Esophagus squamous epithelium (tissue), 5 donors: ENCODE data around the gene PRR5. TPM values are rescaled to one million over a fixed set of nuclear protein-coding genes. Genes with fewer than 3 reads are reported as not detected.
"Not testable (repeated sequence)": the region's sequence is repeated elsewhere in the genome, so short reads cannot be mapped to it uniquely, and the experiment has no call there.

Experiments used
- DNase-seq: peaks from one replicate; lab custom pipeline; 2025; lab: John Stamatoyannopoulos, UW
- H3K27ac ChIP-seq, 4 donors: fragments of 200-600 bp; sonication (generic); one replicate each; pipeline ENCODE4 v1.5.1; 2016 to 2019; ENCODE audit warnings: mild to moderate bottlenecking in 1 of 4
- H3K27me3 ChIP-seq, 4 donors: fragments of 200-600 bp; sonication (generic); 1 replicate in 3 of 4; 2 replicates in 1 of 4; pipeline versions ENCODE4 v1.5.1 to v1.6.0; 2017 to 2021; ENCODE audit warnings: antibody characterized with exemption in 1 of 4
- H3K36me3 ChIP-seq, 3 donors: fragments of 200-600 bp; sonication (generic); one replicate each; pipeline ENCODE4 v1.5.1; 2016 to 2019
- H3K4me1 ChIP-seq, 3 donors: fragments of 200-600 bp; sonication (generic); one replicate each; pipeline ENCODE4 v1.5.1; 2017 to 2019
- H3K4me3 ChIP-seq, 4 donors: fragments of 200-600 bp; sonication (generic); 1 replicate in 3 of 4; 2 replicates in 1 of 4; pipeline ENCODE4 v1.5.1; 2016 to 2019; ENCODE audit warnings: mild to moderate bottlenecking in 2 of 4, moderate library complexity in 1 of 4
- H3K9me3 ChIP-seq, 3 donors: fragments of 200-600 bp; sonication (generic); one replicate each; pipeline ENCODE4 v1.5.1; 2016 to 2019
- CTCF ChIP-seq, 6 experiments: fragments of 450-650 bp in 4 of 6; fragments of 200-600 bp in 2 of 6; sonication (generic) in 2 of 6; IDR thresholded peaks; one replicate each; pipeline ENCODE4 v1.5.1; 2016 to 2019; ENCODE audit warnings: antibody characterized with exemption in 6 of 6, mild to moderate bottlenecking in 4 of 6, moderate library complexity in 4 of 6
- POLR2A ChIP-seq, 4 donors: fragments of 450-650 bp; IDR thresholded peaks; one replicate each; pipeline ENCODE4 v1.6.1; 2017; ENCODE audit warnings: antibody characterized with exemption in 4 of 4, mild to moderate bottlenecking in 4 of 4, moderate library complexity in 3 of 4
- WGBS, 2 donors: methylation state at CpG; one replicate each; pipeline ENCODE4 v1.1.5; 2018; 5-methylcytosine and 5-hydroxymethylcytosine counted together
- intact Hi-C: fragments of 100-400 bp; cut with DNase I; formaldehyde crosslinking; loops from one replicate; pipeline ENCODE4 v1.15.0; 2022
- total RNA-seq, 4 donors: library from RNA; depleted of rRNA; stranded (reverse); fragments of >200 nt; gene quantifications; one replicate each; pipeline ENCODE4 v1.1.0, GENCODE V29; 2016
- donor health status: DM: yes; HTN: yes; CAD: no.

Gene PRR5
- total RNA-seq, 4 donors from 2014 or later: 20.8 to 33.0 (median 23.4) TPM

- H3K27me3 ChIP-seq: no peaks in the 10 kb centered on the region
- TF ChIP-seq POLR2A (IDR thresholded peaks at IDR 0.05) (no peak), CTCF (IDR thresholded peaks at IDR 0.05) (no peak)
- 65 to 87% methylated on average over 4 to 7 of the region's 18 CpGs for whole genome bisulfite sequencing, 2 donors
- no peak overlapping the region for H3K4me3 ChIP-seq
- no peak overlapping the region for H3K27ac ChIP-seq
- no peaks in the 10 kb centered on the region for H3K36me3 ChIP-seq
- no peaks in the 10 kb centered on the region for H3K9me3 ChIP-seq
- intact Hi-C loops: no loop called here
- DNase-seq: no peak
- H3K4me1 ChIP-seq: peaks cover 6 to 36% (median 15%) of the 10 kb centered on the region in 3 donors
Measured at GRCh38 chr22:44678556-44679305, 23.3 kb upstream of the PRR5 start.

- H3K36me3 ChIP-seq, H3K27ac ChIP-seq, H3K4me3 ChIP-seq, H3K9me3 ChIP-seq, intact Hi-C loops, H3K27me3 ChIP-seq, DNase-seq: not testable (repeated sequence)
- peaks cover 6 to 40% (median 16%) of the 10 kb centered on the region in 3 donors for H3K4me1 ChIP-seq
- 95 to 97% methylated on average over 5 to 7 of the region's 9 CpGs for WGBS, 2 donors
Measured at GRCh38 chr22:44679306-44679647, 22.7 kb upstream of the PRR5 start.

GRCh38 chr22:44680058-44680457 lies 21.9 kb upstream of the PRR5 start:
- TF ChIP-seq CTCF (IDR thresholded peaks at IDR 0.05) (no peak), POLR2A (IDR thresholded peaks at IDR 0.05) (no peak)
- H3K4me1 ChIP-seq: peaks cover 12 to 48% (median 23%) of the 10 kb centered on the region in 3 donors
- no peaks in the 10 kb centered on the region for H3K27me3 ChIP-seq
- 63 to 65% methylated on average over 3 to 4 of the region's 5 CpGs for WGBS, 2 donors
- no peak overlapping the region for H3K27ac ChIP-seq
- H3K9me3 ChIP-seq: no peaks in the 10 kb centered on the region
- DNase-seq: no peak
- no peaks in the 10 kb centered on the region for H3K36me3 ChIP-seq
- no peak overlapping the region for H3K4me3 ChIP-seq
- intact Hi-C loops: no loop called here

- Histone ChIP-seq H3K4me1 (peaks cover 17 to 52% (median 24%) of the 10 kb centered on the region in 3 donors), H3K27ac (no peak overlapping the region), H3K4me3 (no peak overlapping the region), H3K27me3 (no peaks in the 10 kb centered on the region), H3K9me3 (no peaks in the 10 kb centered on the region), H3K36me3 (no peaks in the 10 kb centered on the region)
- intact Hi-C loops: no loop called here
- TF ChIP-seq POLR2A (IDR thresholded peaks at IDR 0.05): no peak
- no peak for DNase-seq
- 56 to 77% methylated on average over 4 to 5 of the region's 7 CpGs for WGBS, 2 donors
Measured at GRCh38 chr22:44680481-44680894, 21.5 kb upstream of the PRR5 start.

- WGBS, 2 donors: 61 to 80% methylated on average over 6 to 11 of the region's 11 CpGs
- H3K9me3 ChIP-seq: no peaks in the 10 kb centered on the region
- TF ChIP-seq POLR2A (IDR thresholded peaks at IDR 0.05) (no peak), CTCF (IDR thresholded peaks at IDR 0.05) (no peak)
Measured at GRCh38 chr22:44682556-44683168, 19.3 kb upstream of the PRR5 start.

GRCh38 chr22:44683237-44683636 lies 18.8 kb upstream of the PRR5 start:
- Histone ChIP-seq H3K36me3 (no peaks in the 10 kb centered on the region), H3K4me3 (no peak overlapping the region), H3K4me1 (peaks cover 12 to 54% (median 24%) of the 10 kb centered on the region in 3 donors), H3K27me3 (no peaks in the 10 kb centered on the region), H3K27ac (no peak overlapping the region), H3K9me3 (no peaks in the 10 kb centered on the region)
- no peak for TF ChIP-seq CTCF (IDR thresholded peaks at IDR 0.05)
- TF ChIP-seq POLR2A (IDR thresholded peaks at IDR 0.05): no peak
- no peak for DNase-seq
- intact Hi-C loops: no loop called here
- 63% methylated on average over 2 of the region's 5 CpGs; no CpG with 5 or more reads in 1 of the 2 donors for WGBS, 2 donors

More at GRCh38 chr22:44682556-44683168, 19.3 kb upstream of the PRR5 start:
- H3K27me3 ChIP-seq: no peaks in the 10 kb centered on the region
- DNase-seq: no peak
- H3K4me1 ChIP-seq: peaks cover 14 to 57% (median 24%) of the 10 kb centered on the region in 3 donors
- H3K36me3 ChIP-seq: no peaks in the 10 kb centered on the region
- intact Hi-C loops: no loop called here
- H3K27ac ChIP-seq: no peak overlapping the region
- H3K4me3 ChIP-seq: no peak overlapping the region
